GM19035 (cell line): ENCODE data around the gene LMX1A.

ENCODE experiments used
- ATAC-seq: cut with Tn5 transposase; IDR thresholded peaks from one replicate; pipeline ENCODE4 v1.9.1; 2021; ENCODE audit not compliant: unreplicated experiment

LMX1A gene

GRCh38 chr1:165276314-165276713 lies 80.2 kb downstream of the LMX1A start:
- ATAC-seq = no peak

GRCh38 chr1:165265196-165265838 lies 91.2 kb downstream of the LMX1A start:
- ATAC-seq = no peak

- no peak for ATAC-seq
These were observed 96.6 kb downstream of the LMX1A start for GRCh38 chr1:165259706-165260428.

GRCh38 chr1:165259236-165259635 lies 97.3 kb downstream of the LMX1A start:
- ATAC-seq = no peak

GRCh38 chr1:165257969-165258459 lies 98.5 kb downstream of the LMX1A start:
- no peak for ATAC-seq

GRCh38 chr1:165254896-165255625 lies 101.5 kb downstream of the LMX1A start:
- ATAC-seq = no peak

- ATAC-seq = no peak
These were observed 102.1 kb downstream of the LMX1A start for GRCh38 chr1:165254376-165254775.

- no peak for ATAC-seq
These were observed 102.7 kb downstream of the LMX1A start for GRCh38 chr1:165253818-165254254.

GRCh38 chr1:165248969-165249571 lies 107.4 kb downstream of the LMX1A start:
- ATAC-seq = no peak

- no peak for ATAC-seq
These were observed 114.6 kb downstream of the LMX1A start for GRCh38 chr1:165241952-165242351.

GRCh38 chr1:165241321-165241720 lies 115.2 kb downstream of the LMX1A start:
- no peak for ATAC-seq

- ATAC-seq = no peak
These were observed 116.0 kb downstream of the LMX1A start for GRCh38 chr1:165240492-165240891.

GRCh38 chr1:165239873-165240272 lies 116.6 kb downstream of the LMX1A start:
- no peak for ATAC-seq

- ATAC-seq = no peak
These were observed 120.7 kb downstream of the LMX1A start for GRCh38 chr1:165235777-165236291.

- ATAC-seq = no peak
These were observed 121.2 kb downstream of the LMX1A start for GRCh38 chr1:165235155-165235776.

GRCh38 chr1:165234149-165234548 lies 122.4 kb downstream of the LMX1A start:
- ATAC-seq = no peak

GRCh38 chr1:165228676-165229075 lies 127.8 kb downstream of the LMX1A start:
- ATAC-seq = no peak

- no peak for ATAC-seq
These were observed 128.3 kb downstream of the LMX1A start for GRCh38 chr1:165228111-165228655.

GRCh38 chr1:165226326-165226725 lies 130.2 kb downstream of the LMX1A start:
- ATAC-seq = no peak

- no peak for ATAC-seq
These were observed 130.9 kb downstream of the LMX1A start for GRCh38 chr1:165225650-165226049.
